ENCODE data around the gene SH3RF2. TPM values are rescaled to one million over a fixed set of nuclear protein-coding genes. Genes with fewer than 3 reads are reported as not detected.
A peak's percentile ranks its signal among the peaks of the same experiment; 100 is the strongest.

Gene SH3RF2
- polyA plus RNA-seq, 3 donors, result not detected

- Histone ChIP-seq H3K4me1 (ENCODE audit: control insufficient read depth in 1 of 2, insufficient read depth in 2 of 2, low read length in 2 of 2) (no peaks in the 10 kb centered on the region), H3K9ac (ENCODE audit: insufficient read depth, low read length, poor library complexity, severe bottlenecking) (no peak overlapping the region), H2AFZ (ENCODE audit: insufficient read depth, low read depth, low read length, poor library complexity, severe bottlenecking) (no peak overlapping the region), H3K9me3 (replicated peaks in 1 of 2; ENCODE audit: control insufficient read depth in 1 of 2, insufficient read depth in 1 of 2, low read length in 2 of 2) (no peaks in the 10 kb centered on the region), H3K27me3 (ENCODE audit: control insufficient read depth in 2 of 2, insufficient read depth in 2 of 2, low read length in 2 of 2) (no peaks in the 10 kb centered on the region), H3K36me3 (replicated peaks in 1 of 2; ENCODE audit: control insufficient read depth in 1 of 2, insufficient read depth in 2 of 2, low read length in 2 of 2) (no peaks in the 10 kb centered on the region), H3K4me3 (replicated peaks in 1 of 3; ENCODE audit: low read depth in 2 of 3, low read length in 3 of 3) (no peak overlapping the region), H3K27ac (ENCODE audit: low read depth in 1 of 2, low read length in 2 of 2) (no peak overlapping the region), H3K79me2 (ENCODE audit: insufficient read depth, low read length) (no peaks in the 10 kb centered on the region), H4K20me1 (ENCODE audit: insufficient read depth, low read length) (no peaks in the 10 kb centered on the region), H3K4me2 (replicated peaks; ENCODE audit: extremely low read depth, low read length, poor library complexity, severe bottlenecking) (no peak overlapping the region)
- H3K4me3 Mint-ChIP-seq, result no peak overlapping the region
- TF ChIP-seq, protein P1, sequence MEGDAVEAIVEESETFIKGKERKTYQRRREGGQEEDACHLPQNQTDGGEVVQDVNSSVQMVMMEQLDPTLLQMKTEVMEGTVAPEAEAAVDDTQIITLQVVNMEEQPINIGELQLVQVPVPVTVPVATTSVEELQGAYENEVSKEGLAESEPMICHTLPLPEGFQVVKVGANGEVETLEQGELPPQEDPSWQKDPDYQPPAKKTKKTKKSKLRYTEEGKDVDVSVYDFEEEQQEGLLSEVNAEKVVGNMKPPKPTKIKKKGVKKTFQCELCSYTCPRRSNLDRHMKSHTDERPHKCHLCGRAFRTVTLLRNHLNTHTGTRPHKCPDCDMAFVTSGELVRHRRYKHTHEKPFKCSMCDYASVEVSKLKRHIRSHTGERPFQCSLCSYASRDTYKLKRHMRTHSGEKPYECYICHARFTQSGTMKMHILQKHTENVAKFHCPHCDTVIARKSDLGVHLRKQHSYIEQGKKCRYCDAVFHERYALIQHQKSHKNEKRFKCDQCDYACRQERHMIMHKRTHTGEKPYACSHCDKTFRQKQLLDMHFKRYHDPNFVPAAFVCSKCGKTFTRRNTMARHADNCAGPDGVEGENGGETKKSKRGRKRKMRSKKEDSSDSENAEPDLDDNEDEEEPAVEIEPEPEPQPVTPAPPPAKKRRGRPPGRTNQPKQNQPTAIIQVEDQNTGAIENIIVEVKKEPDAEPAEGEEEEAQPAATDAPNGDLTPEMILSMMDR (IDR thresholded peaks at IDR 0.05), result no peak
- DNase-seq, result no peak
- H3K36me3 Mint-ChIP-seq, result no peaks in the 10 kb centered on the region
- H3K9me3 Mint-ChIP-seq, result no peaks in the 10 kb centered on the region
- 100% methylated on average over 1 of the region's 3 CpGs for WGBS (ENCODE audit: insufficient coverage)
- intact Hi-C loops (cut with micrococcal nuclease), result no loop called here
- H3K27ac Mint-ChIP-seq, result peak overlapping the region in 1 of 7 donors; percentile 35
- peaks cover 0 to 10% (median under 1%) of the 10 kb centered on the region in 3 donors for H3K27me3 Mint-ChIP-seq (ENCODE audit: low read depth in 3 of 3)
- H3K4me1 Mint-ChIP-seq, result no peaks in the 10 kb centered on the region
These were observed 24.4 kb upstream of the SH3RF2 start for GRCh38 chr5:145912019-145912418.

GRCh38 chr5:145912594-145912993 is 23.8 kb upstream of the SH3RF2 start:
- 88% methylated on average over 3 of the region's 5 CpGs for WGBS (ENCODE audit: insufficient coverage)
- H3K79me2 ChIP-seq (ENCODE audit: insufficient read depth, low read length), result no peaks in the 10 kb centered on the region
- H3K27me3 Mint-ChIP-seq (ENCODE audit: low read depth in 3 of 3), result peaks cover 0 to 10% (median 0%) of the 10 kb centered on the region in 3 donors

More at GRCh38 chr5:145912594-145912993, 23.8 kb upstream of the SH3RF2 start:
- no peaks in the 10 kb centered on the region for H3K9me3 ChIP-seq (replicated peaks in 1 of 2; ENCODE audit: control insufficient read depth in 1 of 2, insufficient read depth in 1 of 2, low read length in 2 of 2)
- no peaks in the 10 kb centered on the region for H3K9me3 Mint-ChIP-seq
- H3K4me1 ChIP-seq (ENCODE audit: control insufficient read depth in 1 of 2, insufficient read depth in 2 of 2, low read length in 2 of 2), result no peaks in the 10 kb centered on the region
- no peak for DNase-seq
- intact Hi-C loops (cut with micrococcal nuclease), result no loop called here
- no peak overlapping the region for H3K4me3 Mint-ChIP-seq
- no peaks in the 10 kb centered on the region for H3K36me3 Mint-ChIP-seq
- H3K27ac Mint-ChIP-seq, result peak overlapping the region in 1 of 7 donors; percentile 35
- no peaks in the 10 kb centered on the region for H3K27me3 ChIP-seq (ENCODE audit: control insufficient read depth in 2 of 2, insufficient read depth in 2 of 2, low read length in 2 of 2)
- no peak overlapping the region for H3K4me2 ChIP-seq (replicated peaks; ENCODE audit: extremely low read depth, low read length, poor library complexity, severe bottlenecking)
- H3K27ac ChIP-seq (ENCODE audit: low read depth in 1 of 2, low read length in 2 of 2), result no peak overlapping the region
- H2AFZ ChIP-seq (ENCODE audit: insufficient read depth, low read depth, low read length, poor library complexity, severe bottlenecking), result no peak overlapping the region
- no peak overlapping the region for H3K9ac ChIP-seq (ENCODE audit: insufficient read depth, low read length, poor library complexity, severe bottlenecking)
- H3K36me3 ChIP-seq (replicated peaks in 1 of 2; ENCODE audit: control insufficient read depth in 1 of 2, insufficient read depth in 2 of 2, low read length in 2 of 2), result no peaks in the 10 kb centered on the region
- no peaks in the 10 kb centered on the region for H3K4me1 Mint-ChIP-seq
- H4K20me1 ChIP-seq (ENCODE audit: insufficient read depth, low read length), result no peaks in the 10 kb centered on the region
- no peak overlapping the region for H3K4me3 ChIP-seq (replicated peaks in 1 of 3; ENCODE audit: low read depth in 2 of 3, low read length in 3 of 3)
- TF ChIP-seq, protein P1 (IDR thresholded peaks at IDR 0.05), result no peak

Data from CD14-positive monocyte (primary cell).